Measurements from ENCODE around the gene ATP13A2.

DNA sequence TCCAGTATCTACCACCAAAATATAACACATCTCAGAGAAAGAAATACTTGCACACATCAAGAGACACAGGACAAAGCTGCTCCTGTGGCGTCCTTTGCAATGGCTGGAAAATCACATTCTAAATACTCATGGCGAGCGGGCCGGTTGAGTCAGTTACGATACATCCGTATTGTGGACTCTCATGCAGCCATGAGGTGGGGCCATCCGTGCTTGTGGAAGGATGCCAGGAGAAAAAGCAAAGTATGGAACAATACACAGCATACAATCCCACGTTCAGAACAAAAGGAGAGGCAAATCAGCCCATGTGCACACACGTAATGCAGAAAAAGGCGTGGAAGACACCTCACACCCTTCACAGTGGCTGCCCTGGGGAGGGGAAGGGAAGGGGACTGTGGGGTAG lies 13.1 kb downstream of the ATP13A2 start:
- no peak for TF ChIP-seq NRF1 (IDR thresholded peaks at IDR 0.05; ENCODE audit: low read depth, low read length)
- TF ChIP-seq, protein P1, sequence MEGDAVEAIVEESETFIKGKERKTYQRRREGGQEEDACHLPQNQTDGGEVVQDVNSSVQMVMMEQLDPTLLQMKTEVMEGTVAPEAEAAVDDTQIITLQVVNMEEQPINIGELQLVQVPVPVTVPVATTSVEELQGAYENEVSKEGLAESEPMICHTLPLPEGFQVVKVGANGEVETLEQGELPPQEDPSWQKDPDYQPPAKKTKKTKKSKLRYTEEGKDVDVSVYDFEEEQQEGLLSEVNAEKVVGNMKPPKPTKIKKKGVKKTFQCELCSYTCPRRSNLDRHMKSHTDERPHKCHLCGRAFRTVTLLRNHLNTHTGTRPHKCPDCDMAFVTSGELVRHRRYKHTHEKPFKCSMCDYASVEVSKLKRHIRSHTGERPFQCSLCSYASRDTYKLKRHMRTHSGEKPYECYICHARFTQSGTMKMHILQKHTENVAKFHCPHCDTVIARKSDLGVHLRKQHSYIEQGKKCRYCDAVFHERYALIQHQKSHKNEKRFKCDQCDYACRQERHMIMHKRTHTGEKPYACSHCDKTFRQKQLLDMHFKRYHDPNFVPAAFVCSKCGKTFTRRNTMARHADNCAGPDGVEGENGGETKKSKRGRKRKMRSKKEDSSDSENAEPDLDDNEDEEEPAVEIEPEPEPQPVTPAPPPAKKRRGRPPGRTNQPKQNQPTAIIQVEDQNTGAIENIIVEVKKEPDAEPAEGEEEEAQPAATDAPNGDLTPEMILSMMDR (IDR thresholded peaks at IDR 0.05), result no peak
- TF ChIP-seq GATA2 (CRISPR knock-in tag; IDR thresholded peaks at IDR 0.05), result no peak
- no peak for TF ChIP-seq RAD21 (IDR thresholded peaks at IDR 0.05; ENCODE audit: low read length)
- TF ChIP-seq FOXM1 (IDR thresholded peaks at IDR 0.05; ENCODE audit: low read depth), result no peak
- no peak for TF ChIP-seq FOXJ3 (CRISPR knock-in tag; IDR thresholded peaks at IDR 0.05)
- no peak for TF ChIP-seq EP300 (IDR thresholded peaks at IDR 0.05; ENCODE audit: borderline replicate concordance in 1 of 2, low read depth in 1 of 2, low read length in 1 of 2)
- TF ChIP-seq, protein P2, sequence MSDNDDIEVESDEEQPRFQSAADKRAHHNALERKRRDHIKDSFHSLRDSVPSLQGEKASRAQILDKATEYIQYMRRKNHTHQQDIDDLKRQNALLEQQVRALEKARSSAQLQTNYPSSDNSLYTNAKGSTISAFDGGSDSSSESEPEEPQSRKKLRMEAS (IDR thresholded peaks at IDR 0.05; ENCODE audit: low read depth), result no peak
